Mesendoderm (in vitro differentiated cells): ENCODE results near the gene KDM4B.

Experiments used
- DNase-seq: peaks from one replicate; pipeline ENCODE4 v3.0.0; 2013
- H2AK5ac ChIP-seq: 2 replicates; pipeline ENCODE4 v1.6.1; 2013; ENCODE audit warnings: low read length, inconsistent platforms
- H2BK120ac ChIP-seq: 2 replicates; pipeline ENCODE4 v1.6.1; 2013; ENCODE audit warnings: low read depth, mild to moderate bottlenecking, low read length, moderate library complexity, mixed read lengths
- H2BK15ac ChIP-seq: replicated peaks from 2 replicates; pipeline ENCODE4 v1.6.1; 2013; ENCODE audit warnings: low read depth, mild to moderate bottlenecking, moderate library complexity
- H2BK5ac ChIP-seq: 2 replicates; pipeline ENCODE4 v1.6.1; 2013; ENCODE audit warnings: low read length, inconsistent platforms
- H3K18ac ChIP-seq: 2 replicates; pipeline ENCODE4 v1.6.1; 2013; ENCODE audit warnings: mild to moderate bottlenecking, low read length, mixed read lengths
- H3K23ac ChIP-seq: one replicate; pipeline ENCODE4 v1.6.1; 2013; ENCODE audit warnings: low read length
- H3K27ac ChIP-seq: 2 replicates; pipeline ENCODE4 v1.5.1; 2013; ENCODE audit warnings: low read depth, mild to moderate bottlenecking, inconsistent platforms, low read length, moderate library complexity
- H3K27me3 ChIP-seq: 2 replicates; pipeline ENCODE4 v1.6.1; 2013; ENCODE audit warnings: low read length, control low read depth, mild to moderate bottlenecking, inconsistent platforms; ENCODE audit not compliant: insufficient read depth, poor library complexity
- H3K36me3 ChIP-seq: 2 replicates; pipeline ENCODE4 v1.6.1; 2013; ENCODE audit warnings: low read length, inconsistent platforms; ENCODE audit not compliant: control insufficient read depth, insufficient read depth
- H3K4ac ChIP-seq: one replicate; pipeline ENCODE4 v1.6.1; 2013; ENCODE audit warnings: low read depth, mild to moderate bottlenecking, low read length, moderate library complexity
- H3K4me1 ChIP-seq: 2 replicates; pipeline ENCODE4 v1.6.1; 2013; ENCODE audit warnings: low read depth, low read length, inconsistent platforms; ENCODE audit not compliant: control insufficient read depth
- H3K4me2 ChIP-seq: 2 replicates; pipeline ENCODE4 v1.6.1; 2013; ENCODE audit warnings: low read length
- H3K4me3 ChIP-seq: 2 replicates; pipeline ENCODE4 v1.5.1; 2013; ENCODE audit warnings: mild to moderate bottlenecking, low read length
- H3K56ac ChIP-seq: one replicate; pipeline ENCODE4 v1.6.1; 2013; ENCODE audit warnings: low read length
- H3K79me1 ChIP-seq: 2 replicates; pipeline ENCODE4 v1.6.1; 2013; ENCODE audit warnings: low read length, inconsistent platforms
- H3K79me2 ChIP-seq: 2 replicates; pipeline ENCODE4 v1.6.1; 2013; ENCODE audit warnings: mild to moderate bottlenecking, low read length; ENCODE audit not compliant: control insufficient read depth, insufficient read depth
- H3K9ac ChIP-seq: 2 replicates; pipeline ENCODE4 v1.6.1; 2013; ENCODE audit warnings: low read length, inconsistent platforms
- H4K5ac ChIP-seq: one replicate; pipeline ENCODE4 v1.6.1; 2013; ENCODE audit warnings: low read length
- H4K8ac ChIP-seq: one replicate; pipeline ENCODE4 v1.6.1; 2013; ENCODE audit warnings: low read depth, mild to moderate bottlenecking, control low read depth, low read length, moderate library complexity
- WGBS: extraction: QIAGEN DNeasy Blood & Tissue Kit; methylation state at CpG from one replicate; pipeline ENCODE4 v1.1.7; 2013; ENCODE audit warnings: low lambda C conversion rate, missing lambda C conversion rate; ENCODE audit not compliant: insufficient coverage; ENCODE audit errors: extremely low coverage; 5-methylcytosine and 5-hydroxymethylcytosine counted together

KDM4B gene

DNA sequence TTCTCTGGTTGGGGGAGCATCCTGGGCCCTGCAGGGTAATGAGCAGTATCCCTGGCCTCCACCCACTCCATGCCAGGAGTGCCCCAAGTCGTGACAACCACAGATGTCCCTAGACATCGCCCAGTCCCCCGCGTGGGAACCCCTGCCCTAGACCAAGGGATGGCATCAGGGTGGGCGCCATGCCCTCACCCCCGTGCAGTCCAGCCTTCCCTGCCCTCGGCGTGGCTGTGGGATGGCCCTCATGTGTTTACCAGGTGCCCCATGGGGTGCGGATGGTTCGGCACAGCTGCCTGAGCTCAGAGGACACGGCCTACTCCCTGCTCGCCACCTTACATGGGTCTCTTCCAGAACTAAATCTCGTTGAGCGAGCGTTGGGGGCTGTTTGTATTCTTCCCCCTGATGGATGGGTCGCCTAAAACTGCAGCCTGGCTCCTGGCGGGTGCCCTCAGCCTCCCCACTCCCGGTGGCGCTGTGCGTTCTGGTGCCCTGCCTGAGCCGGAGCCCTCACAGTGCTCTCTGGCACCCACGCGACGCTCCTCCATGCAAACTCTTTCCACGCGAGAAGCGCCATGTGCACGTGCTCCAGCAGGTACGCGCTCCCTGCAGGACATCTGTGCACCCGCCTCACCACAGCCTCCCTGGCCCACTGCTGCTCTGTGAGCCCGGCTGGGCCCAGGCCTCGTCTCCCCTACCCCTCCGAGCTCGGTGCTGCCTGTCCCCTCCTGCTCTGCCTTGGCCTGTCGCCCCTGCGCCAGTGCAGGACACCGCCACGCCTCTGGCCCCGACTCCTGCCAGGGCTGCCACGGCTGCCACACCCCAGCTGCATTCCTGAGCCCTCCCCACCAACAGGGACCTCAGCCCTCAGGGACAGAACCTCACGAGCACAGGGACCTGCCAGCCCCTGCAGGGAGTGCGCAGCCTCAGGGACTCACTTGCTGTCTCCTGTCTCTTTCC lies 145.0 kb downstream of the KDM4B start:
- Histone ChIP-seq H3K4me3 (no peak overlapping the region), H3K27ac (no peak overlapping the region), H2AK5ac (no peak overlapping the region), H4K5ac (no peak overlapping the region), H2BK5ac (no peak overlapping the region), H3K56ac (peak overlapping the region; percentile 30), H3K9ac (no peak overlapping the region), H3K23ac (no peak overlapping the region), H3K4ac (no peak overlapping the region), H3K18ac (no peak overlapping the region), H2BK15ac (no peak overlapping the region), H4K8ac (no peak overlapping the region), H3K79me2 (no peaks in the 10 kb centered on the region), H3K4me2 (no peak overlapping the region), H3K79me1 (no peaks in the 10 kb centered on the region), H2BK120ac (no peak overlapping the region), H3K4me1 (peaks cover 4% of the 10 kb centered on the region), H3K36me3 (no peaks in the 10 kb centered on the region), H3K27me3 (no peaks in the 10 kb centered on the region)
- DNase-seq: no peak
- WGBS: no CpG with 5 or more reads among the region's 43 CpGs

DNA sequence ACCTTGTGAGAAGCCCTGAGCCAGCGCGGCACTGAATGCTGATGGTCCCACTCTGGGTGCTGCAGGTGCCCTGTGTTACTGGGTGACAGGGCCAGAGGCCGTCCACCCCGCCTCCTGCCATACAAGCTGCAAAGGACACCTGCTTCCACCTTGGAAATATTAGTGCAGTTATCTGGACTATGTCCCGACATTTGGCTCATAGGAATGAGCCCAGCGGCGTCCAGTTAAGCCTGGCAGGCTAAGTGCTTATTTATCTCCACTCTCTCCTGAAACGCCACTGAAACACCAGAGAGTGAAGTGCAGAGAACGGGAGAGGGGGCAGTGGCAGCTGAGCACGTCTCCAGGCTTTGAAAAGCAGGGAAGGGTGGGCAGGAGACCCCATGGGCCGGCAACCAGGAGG lies 145.8 kb downstream of the KDM4B start:
- Histone ChIP-seq H3K79me1 (no peaks in the 10 kb centered on the region), H3K4ac (no peak overlapping the region), H3K23ac (no peak overlapping the region), H2BK5ac (no peak overlapping the region), H3K4me1 (peaks cover 4% of the 10 kb centered on the region), H2AK5ac (no peak overlapping the region), H2BK15ac (no peak overlapping the region), H3K56ac (no peak overlapping the region), H3K79me2 (no peaks in the 10 kb centered on the region), H4K8ac (no peak overlapping the region), H3K9ac (no peak overlapping the region), H3K36me3 (no peaks in the 10 kb centered on the region), H3K18ac (no peak overlapping the region), H4K5ac (no peak overlapping the region), H3K27ac (no peak overlapping the region), H3K4me3 (no peak overlapping the region), H2BK120ac (no peak overlapping the region), H3K4me2 (no peak overlapping the region), H3K27me3 (no peaks in the 10 kb centered on the region)
- no CpG with 5 or more reads among the region's 11 CpGs for WGBS
- DNase-seq: no peak

DNA sequence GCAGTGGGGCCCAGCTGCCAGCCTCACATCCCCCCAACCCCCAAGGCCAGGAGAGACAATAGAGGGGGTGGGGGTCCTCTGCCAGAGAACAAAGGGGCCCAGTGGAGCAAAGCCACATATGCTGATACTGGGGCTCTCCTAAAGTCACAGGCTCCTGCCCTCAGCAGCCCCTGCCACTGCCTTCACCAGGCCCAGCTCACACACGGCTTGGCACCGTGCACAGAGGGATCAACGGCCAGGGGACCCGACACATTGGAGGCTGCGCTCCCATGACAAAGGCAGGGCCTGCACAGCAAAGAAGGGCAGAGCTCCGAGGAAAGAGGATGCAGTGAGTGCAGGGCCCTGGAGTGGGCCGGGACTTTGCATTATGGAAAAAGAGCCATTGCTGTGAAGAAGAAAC lies 146.4 kb downstream of the KDM4B start:
- Histone ChIP-seq H3K56ac (peak overlapping the region; percentile 8), H2BK120ac (no peak overlapping the region), H3K4ac (no peak overlapping the region), H3K79me1 (no peaks in the 10 kb centered on the region), H4K5ac (no peak overlapping the region), H3K9ac (no peak overlapping the region), H2BK5ac (no peak overlapping the region), H3K27ac (no peak overlapping the region), H3K36me3 (no peaks in the 10 kb centered on the region), H3K4me3 (no peak overlapping the region), H3K27me3 (no peaks in the 10 kb centered on the region), H3K4me1 (peaks cover 2% of the 10 kb centered on the region), H3K18ac (no peak overlapping the region), H3K79me2 (no peaks in the 10 kb centered on the region), H2AK5ac (no peak overlapping the region), H3K23ac (no peak overlapping the region), H2BK15ac (no peak overlapping the region), H3K4me2 (no peak overlapping the region), H4K8ac (no peak overlapping the region)
- WGBS: no CpG with 5 or more reads among the region's 7 CpGs
- no peak for DNase-seq

DNA sequence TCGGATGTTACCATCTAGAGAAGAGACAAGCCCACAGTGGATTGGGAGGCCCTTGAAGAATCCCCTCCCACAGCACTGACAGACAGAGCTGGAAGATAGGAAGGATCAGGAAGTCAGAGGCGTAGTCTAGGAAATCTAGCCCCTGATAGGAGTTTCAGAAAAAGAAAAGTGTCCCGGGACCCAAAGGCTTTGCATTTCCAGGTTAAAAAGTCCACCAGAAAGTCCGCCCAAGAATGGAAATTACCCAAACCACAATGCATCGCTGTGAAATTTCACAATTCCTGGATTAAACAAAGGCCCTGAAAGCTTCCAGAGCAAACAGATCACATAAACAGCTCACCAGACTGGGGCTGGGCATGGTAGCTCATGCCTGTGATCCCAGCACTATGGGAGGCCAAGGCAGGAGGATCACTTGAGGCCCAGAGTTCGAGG lies 146.9 kb downstream of the KDM4B start:
- Histone ChIP-seq H2BK15ac (no peak overlapping the region), H3K9ac (no peak overlapping the region), H3K79me1 (no peaks in the 10 kb centered on the region), H3K36me3 (no peaks in the 10 kb centered on the region), H2BK5ac (no peak overlapping the region), H4K5ac (no peak overlapping the region), H2BK120ac (no peak overlapping the region), H3K79me2 (no peaks in the 10 kb centered on the region), H4K8ac (no peak overlapping the region), H3K18ac (no peak overlapping the region), H3K4ac (no peak overlapping the region), H3K56ac (no peak overlapping the region), H3K27me3 (no peaks in the 10 kb centered on the region), H3K27ac (no peak overlapping the region), H2AK5ac (no peak overlapping the region), H3K4me1 (peaks cover 2% of the 10 kb centered on the region), H3K4me2 (no peak overlapping the region), H3K23ac (no peak overlapping the region), H3K4me3 (no peak overlapping the region)
- no CpG with 5 or more reads among the region's 6 CpGs for WGBS
- DNase-seq: peak; percentile 66

DNA sequence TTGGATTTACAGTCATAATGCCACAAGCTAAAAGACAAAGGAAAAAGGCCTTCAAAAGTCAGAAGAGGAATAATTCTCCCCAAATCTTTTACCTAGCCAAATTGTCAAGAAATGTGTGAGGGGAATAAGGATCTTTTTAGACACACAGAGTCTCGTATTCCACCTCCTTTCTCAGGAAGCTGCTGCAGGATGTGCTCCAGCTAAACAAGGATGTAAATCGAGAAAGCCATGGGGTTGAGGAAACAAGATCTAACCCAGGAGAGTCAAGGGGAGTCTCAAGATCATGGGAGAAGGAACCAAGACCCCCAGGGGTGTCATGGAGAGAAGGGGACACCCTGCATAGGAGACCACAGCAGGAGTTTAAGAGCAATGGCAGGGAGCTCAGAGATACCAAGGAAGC lies 147.4 kb downstream of the KDM4B start:
- no peak overlapping the region for H4K8ac ChIP-seq
- no peak for DNase-seq
- no CpG with 5 or more reads among the region's 2 CpGs for WGBS
- H3K4me2 ChIP-seq: no peak overlapping the region
- no peak overlapping the region for H3K4ac ChIP-seq
- no peak overlapping the region for H3K27ac ChIP-seq
- no peak overlapping the region for H3K4me3 ChIP-seq
- peaks cover 2% of the 10 kb centered on the region for H3K4me1 ChIP-seq
- H3K27me3 ChIP-seq: no peaks in the 10 kb centered on the region
- no peak overlapping the region for H2AK5ac ChIP-seq
- H2BK15ac ChIP-seq: no peak overlapping the region
- H3K36me3 ChIP-seq: no peaks in the 10 kb centered on the region
- no peaks in the 10 kb centered on the region for H3K79me2 ChIP-seq
- H2BK120ac ChIP-seq: no peak overlapping the region
- no peak overlapping the region for H3K18ac ChIP-seq
- no peak overlapping the region for H3K9ac ChIP-seq
- no peak overlapping the region for H3K23ac ChIP-seq
- no peak overlapping the region for H2BK5ac ChIP-seq
- H3K79me1 ChIP-seq: no peaks in the 10 kb centered on the region
- H3K56ac ChIP-seq: no peak overlapping the region
- no peak overlapping the region for H4K5ac ChIP-seq
